HEK293 (cell line): ENCODE results near the gene ITGA5.

Experiments used
- CTCF ChIA-PET: fragments of 350-600 bp; formaldehyde crosslinking; extraction: SDS; loops from one replicate; lab custom pipeline; 2021; ENCODE audit warnings: antibody characterized with exemption; lab: Yijun Ruan, JAX
- POLR2A ChIA-PET: fragments of 300-600 bp; formaldehyde crosslinking; extraction: SDS; loops from one replicate; lab custom pipeline; 2020; ENCODE audit warnings: antibody characterized with exemption, inconsistent platforms; lab: Yijun Ruan, JAX
- H3K27ac ChIP-seq: fragments of 200-500 bp; sonication (Bioruptor generic); 2 replicates; pipeline ENCODE4 v1.5.1; 2014; ENCODE audit warnings: low read depth, low read length, control low read depth, inconsistent platforms; ENCODE audit errors: extremely low read depth
- H3K36me3 ChIP-seq, 2 experiments: fragments of 200-500 bp in 1 of 2; sonication (Bioruptor generic) in 1 of 2; 1 replicate in 1 of 2; 2 replicates in 1 of 2; pipeline ENCODE4 v1.5.1; 2014 to 2017; ENCODE audit warnings: inconsistent platforms in 2 of 2, low read length in 2 of 2; ENCODE audit not compliant: control insufficient read depth in 2 of 2, insufficient read depth in 1 of 2
- H3K4me1 ChIP-seq: fragments of 200-500 bp; sonication (Bioruptor generic); 2 replicates; pipeline ENCODE4 v1.5.1; 2014; ENCODE audit warnings: mild to moderate bottlenecking, low read length, inconsistent platforms; ENCODE audit not compliant: control insufficient read depth, insufficient read depth
- H3K4me3 ChIP-seq: 2 replicates; pipeline ENCODE4 v1.5.1; 2011; ENCODE audit warnings: low read depth, mild to moderate bottlenecking, control low read depth, low read length, moderate library complexity
- H3K9me3 ChIP-seq: fragments of 200-500 bp; sonication (Bioruptor generic); 2 replicates; pipeline ENCODE4 v1.5.1; 2014; ENCODE audit warnings: low read depth, low read length, inconsistent platforms; ENCODE audit not compliant: control insufficient read depth, insufficient read depth
- BCL11B ChIP-seq: fragments of 450-650 bp; formaldehyde crosslinking; IDR thresholded peaks from 2 replicates; pipeline ENCODE4 v1.5.1; 2016; ENCODE audit warnings: low read depth, missing biosample characterization, missing genetic modification characterization
- EGR2 ChIP-seq: fragments of 450-650 bp; formaldehyde crosslinking; IDR thresholded peaks from 2 replicates; pipeline ENCODE4 v1.5.1; 2016; ENCODE audit warnings: low read depth, missing biosample characterization, missing genetic modification characterization
- ELK4 ChIP-seq: IDR thresholded peaks from 2 replicates; pipeline ENCODE4 v1.6.1; 2011; ENCODE audit warnings: mild to moderate bottlenecking, low read depth, low read length, borderline replicate concordance
- GLI4 ChIP-seq: fragments of 450-650 bp; formaldehyde crosslinking; IDR thresholded peaks from 2 replicates; pipeline ENCODE4 v1.5.1; 2016; ENCODE audit warnings: missing biosample characterization, missing genetic modification characterization
- INSM2 ChIP-seq: fragments of 450-650 bp; formaldehyde crosslinking; IDR thresholded peaks from 2 replicates; pipeline ENCODE4 v1.5.1; 2016; ENCODE audit warnings: missing biosample characterization, missing genetic modification characterization
- KLF1 ChIP-seq: fragments of 450-650 bp; formaldehyde crosslinking; IDR thresholded peaks from 2 replicates; pipeline ENCODE4 v1.5.1; 2016; ENCODE audit warnings: missing biosample characterization, missing genetic modification characterization
- MEIS1 ChIP-seq: sonication (generic); formaldehyde crosslinking; IDR thresholded peaks from 2 replicates; pipeline ENCODE4 v1.8.1; 2022; ENCODE audit warnings: missing genetic modification reagents, mild to moderate bottlenecking, borderline replicate concordance
- OSR2 ChIP-seq: fragments of 450-650 bp; formaldehyde crosslinking; IDR thresholded peaks from 2 replicates; pipeline ENCODE4 v1.5.1; 2016; ENCODE audit warnings: missing biosample characterization, missing genetic modification characterization
- SCRT2 ChIP-seq: fragments of 450-650 bp; formaldehyde crosslinking; IDR thresholded peaks from 2 replicates; pipeline ENCODE4 v1.5.1; 2016; ENCODE audit warnings: missing biosample characterization, missing genetic modification characterization
- SP3 ChIP-seq: fragments of 450-650 bp; formaldehyde crosslinking; IDR thresholded peaks from 2 replicates; pipeline ENCODE4 v1.5.1; 2016; ENCODE audit warnings: missing biosample characterization, missing genetic modification characterization
- ZBTB26 ChIP-seq: fragments of 450-650 bp; formaldehyde crosslinking; optimal IDR thresholded peaks from 2 replicates; pipeline ENCODE3; 2016; ENCODE audit warnings: missing biosample characterization, mild to moderate bottlenecking, missing genetic modification characterization
- ZFP69B ChIP-seq: fragments of 450-650 bp; formaldehyde crosslinking; IDR thresholded peaks from 2 replicates; pipeline ENCODE4 v1.5.1; 2016; ENCODE audit warnings: missing biosample characterization, missing genetic modification characterization
- ZNF18 ChIP-seq: fragments of 450-650 bp; formaldehyde crosslinking; IDR thresholded peaks from 2 replicates; pipeline ENCODE4 v1.5.1; 2016; ENCODE audit warnings: missing biosample characterization, missing genetic modification characterization
- ZNF211 ChIP-seq: fragments of 450-650 bp; formaldehyde crosslinking; IDR thresholded peaks from 2 replicates; pipeline ENCODE4 v1.5.1; 2016; ENCODE audit warnings: low read depth, missing biosample characterization, missing genetic modification characterization
- ZNF24 ChIP-seq: fragments of 450-650 bp; formaldehyde crosslinking; IDR thresholded peaks from 2 replicates; pipeline ENCODE4 v1.5.1; 2016; ENCODE audit warnings: missing biosample characterization, missing genetic modification characterization
- ZNF366 ChIP-seq: fragments of 450-650 bp; formaldehyde crosslinking; conservative IDR thresholded peaks from 2 replicates; pipeline ENCODE4 v1.5.1; 2016; ENCODE audit warnings: missing biosample characterization, missing genetic modification characterization
- ZNF398 ChIP-seq: fragments of 450-650 bp; formaldehyde crosslinking; IDR thresholded peaks from 2 replicates; pipeline ENCODE4 v1.5.1; 2017; ENCODE audit warnings: missing biosample characterization, missing genetic modification characterization
- ZNF747 ChIP-seq: fragments of 450-650 bp; formaldehyde crosslinking; IDR thresholded peaks from 2 replicates; pipeline ENCODE4 v1.5.1; 2016; ENCODE audit warnings: missing biosample characterization, missing genetic modification characterization
- ZNF785 ChIP-seq: fragments of 450-650 bp; formaldehyde crosslinking; IDR thresholded peaks from 2 replicates; pipeline ENCODE4 v1.5.1; 2016; ENCODE audit warnings: missing biosample characterization, missing genetic modification characterization
- ZXDB ChIP-seq: fragments of 450-650 bp; formaldehyde crosslinking; IDR thresholded peaks from 2 replicates; pipeline ENCODE4 v1.5.1; 2016; ENCODE audit warnings: missing biosample characterization, missing genetic modification characterization

ITGA5 gene

GRCh38 chr12:54432815-54433164 lies 13.7 kb upstream of the ITGA5 start:
- no peak overlapping the region for H3K4me3 ChIP-seq
- TF ChIP-seq SCRT2 (tag by site-specific recombination) (0 out of 2 replicates have a peak, but pooled peaks have one; percentile 10), ZNF785 (no peak), ZBTB26 (tag by site-specific recombination) (no peak), ELK4 (no peak), GLI4 (tag by site-specific recombination) (no peak), ZNF366 (tag by site-specific recombination) (no peak), INSM2 (tag by site-specific recombination) (no peak), ZNF398 (no peak)
- no peaks in the 10 kb centered on the region for H3K9me3 ChIP-seq
- peaks cover 14% of the 10 kb centered on the region for H3K4me1 ChIP-seq
- no peak overlapping the region for H3K27ac ChIP-seq
- H3K36me3 ChIP-seq, result no peaks in the 10 kb centered on the region
- ChIA-PET CTCF (interaction anchor here (0.8 to 33.6 kb wide), 8 partner anchors 11 to 94 kb away, joined by 3 to 924 read pairs (median 3); no protein-coding TSS in a partner anchor), POLR2A (interaction anchor here (0.6 to 1.6 kb wide), 5 partner anchors 13 to 114 kb away, joined by 3 to 6 read pairs (median 5); partner anchors contain the start of gene ITGA5)

GRCh38 chr12:54431911-54432814 lies 13.1 kb upstream of the ITGA5 start:
- POLR2A ChIA-PET, result interaction anchor here (0.6 to 1.6 kb wide), 6 partner anchors 12 to 115 kb away, joined by 3 to 6 read pairs (median 4); partner anchors contain the start of gene ITGA5
- peaks cover 14% of the 10 kb centered on the region for H3K4me1 ChIP-seq
- H3K4me3 ChIP-seq, result no peak overlapping the region
- H3K9me3 ChIP-seq, result no peaks in the 10 kb centered on the region
- H3K36me3 ChIP-seq, result no peaks in the 10 kb centered on the region
- CTCF ChIA-PET, result interaction anchor here (0.8 to 33.6 kb wide), 13 partner anchors 11 to 95 kb away, joined by 3 to 924 read pairs (median 3); partner anchors contain the start of gene ITGA5
- H3K27ac ChIP-seq, result no peak overlapping the region; the same call in 1 of the 2 replicates
- TF ChIP-seq ZNF24 (peak; percentile 66; the same call in 1 of the 2 replicates), MEIS1 (CRISPR knock-in tag) (0 out of 2 replicates have a peak, but pooled peaks have one; percentile 54), INSM2 (tag by site-specific recombination) (peak; percentile 54; the same call in 1 of the 2 replicates), ZNF211 (no peak), EGR2 (tag by site-specific recombination) (peak; percentile 99), KLF1 (tag by site-specific recombination) (peak; percentile 99), SP3 (tag by site-specific recombination) (peak; percentile 41; the same call in 1 of the 2 replicates), ZNF747 (tag by site-specific recombination) (no peak), ZXDB (tag by site-specific recombination) (0 out of 2 replicates have a peak, but pooled peaks have one; percentile 34), SCRT2 (tag by site-specific recombination) (peak; percentile 96), ZFP69B (tag by site-specific recombination) (0 out of 2 replicates have a peak, but pooled peaks have one; percentile 10), BCL11B (tag by site-specific recombination) (no peak), ZNF366 (tag by site-specific recombination) (peak; percentile 28; the same call in 1 of the 2 replicates), OSR2 (peak; percentile 36; the same call in 1 of the 2 replicates), ZNF18 (tag by site-specific recombination) (peak; percentile 71; the same call in 1 of the 2 replicates)
